Mucosa of gallbladder (tissue), 1 donor: ENCODE measurements around the gene KLHL17. TPM values are rescaled to one million over a fixed set of nuclear protein-coding genes. Genes with fewer than 3 reads are reported as not detected.
A peak's percentile ranks its signal among the peaks of the same experiment; 100 is the strongest.

Experiments used
- DNase-seq: peaks from one replicate; pipeline ENCODE4 v3.0.0-alpha.2; 2020; ENCODE audit warnings: low spot score
- total RNA-seq: library from RNA; stranded (reverse); gene quantifications from one replicate; pipeline ENCODE4 v1.2.1, GENCODE V29; 2021
- donor health status: DM: no; HTN: no; CAD: no.

KLHL17 gene
- total RNA-seq, 1 donor from 2014 or later: 22.5 TPM

GRCh38 chr1:950881-951280 is 9.5 kb upstream of the KLHL17 start:
- DNase-seq: no peak

- no peak for DNase-seq
Measured at GRCh38 chr1:951364-951763, 9.0 kb upstream of the KLHL17 start.

- DNase-seq: no peak
Measured at GRCh38 chr1:952201-952600, 8.2 kb upstream of the KLHL17 start.

- no peak for DNase-seq
Measured at GRCh38 chr1:952603-953002, 7.8 kb upstream of the KLHL17 start.

- no peak for DNase-seq
Measured at GRCh38 chr1:953524-954320, 6.7 kb upstream of the KLHL17 start.

- no peak for DNase-seq
Measured at GRCh38 chr1:954927-955326, 5.5 kb upstream of the KLHL17 start.

- DNase-seq: no peak
Measured at GRCh38 chr1:955474-955873, 4.9 kb upstream of the KLHL17 start.

GRCh38 chr1:956636-957035 is 3.7 kb upstream of the KLHL17 start:
- DNase-seq: no peak

- peak; percentile 94 for DNase-seq
Measured at GRCh38 chr1:958823-959730, 1.3 kb upstream of the KLHL17 start, which contains the start of gene NOC2L. Gene NOC2L, minus strand, starts transcription at chr1:959256. Its CDS starts 16 bp downstream, at chr1:959240.

GRCh38 chr1:959731-960362 is 537 bp upstream of the KLHL17 start:
- no peak for DNase-seq

- DNase-seq: no peak
Measured at GRCh38 chr1:961132-961669, 817 bp downstream of the KLHL17 start.

GRCh38 chr1:962381-963300 is 2.3 kb downstream of the KLHL17 start:
- no peak for DNase-seq

- DNase-seq: no peak
Measured at GRCh38 chr1:963301-963651, 2.9 kb downstream of the KLHL17 start.

GRCh38 chr1:963746-964525 is 3.6 kb downstream of the KLHL17 start:
- DNase-seq: no peak

- no peak for DNase-seq
Measured at GRCh38 chr1:964691-965525, 4.5 kb downstream of the KLHL17 start.

- DNase-seq: no peak
Measured at GRCh38 chr1:965526-966134, 5.2 kb downstream of the KLHL17 start.

- no peak for DNase-seq
Measured at GRCh38 chr1:966135-966703, 5.8 kb downstream of the KLHL17 start, which contains the start of gene PLEKHN1. Gene PLEKHN1, plus strand, starts transcription at chr1:966482. Its CDS starts 50 bp downstream, at chr1:966532.

- peak; percentile 53 for DNase-seq
Measured at GRCh38 chr1:966704-967300, 6.4 kb downstream of the KLHL17 start.
